H1 (cell line): ENCODE measurements around the gene C16orf87. TPM values are rescaled to one million over a fixed set of nuclear protein-coding genes. Genes with fewer than 3 reads are reported as not detected.

Experiments
- CTCF ChIA-PET: fragments of 300-600 bp; sonication (Branson Sonifier 250); formaldehyde crosslinking; loops from one replicate; lab custom pipeline; 2021; ENCODE audit not compliant: partially characterized antibody; lab: Charles Lee
- POLR2A ChIA-PET: fragments of 300-600 bp; sonication (Branson Sonifier 250); formaldehyde crosslinking; loops from one replicate; lab custom pipeline; 2021; ENCODE audit warnings: inconsistent platforms; ENCODE audit not compliant: partially characterized antibody; lab: Charles Lee
- DNase-seq, 2 experiments: peaks; one replicate each; pipeline versions ENCODE4 v3.0.0 to v3.0.0-alpha.2; 2010 to 2022; ENCODE audit warnings: low spot score in 2 of 2, low read depth in 1 of 2, mixed read lengths in 1 of 2
- FAIRE-seq: peaks from 2 replicates; lab custom pipeline; 2011; peaks lifted over from hg19 to GRCh38; lab: Jason Lieb, UNC
- H2AFZ ChIP-seq: 2 replicates; pipeline ENCODE4 v1.8.1; 2012; ENCODE audit warnings: low read length, inconsistent platforms
- H2AK5ac ChIP-seq: 2 replicates; pipeline ENCODE4 v1.6.1; 2013; ENCODE audit warnings: low read depth, low read length
- H2BK120ac ChIP-seq: replicated peaks from 2 replicates; pipeline ENCODE3; 2013; ENCODE audit warnings: low read depth, low read length, inconsistent platforms
- H2BK12ac ChIP-seq: 2 replicates; pipeline ENCODE4 v1.6.1; 2013; ENCODE audit warnings: low read depth, low read length
- H2BK15ac ChIP-seq: 2 replicates; pipeline ENCODE4 v1.6.1; 2013; ENCODE audit warnings: low read length
- H2BK20ac ChIP-seq: 2 replicates; pipeline ENCODE4 v1.6.1; 2013; ENCODE audit warnings: low read length
- H2BK5ac ChIP-seq: 2 replicates; pipeline ENCODE4 v1.6.1; 2013; ENCODE audit warnings: low read depth, low read length
- H3K14ac ChIP-seq: 2 replicates; pipeline ENCODE4 v1.6.1; 2013; ENCODE audit warnings: inconsistent platforms; ENCODE audit not compliant: insufficient read length
- H3K18ac ChIP-seq: 2 replicates; pipeline ENCODE4 v1.6.1; 2013; ENCODE audit warnings: low read length; ENCODE audit errors: extremely low read depth
- H3K23ac ChIP-seq: 2 replicates; pipeline ENCODE4 v1.6.1; 2013; ENCODE audit warnings: inconsistent platforms; ENCODE audit not compliant: insufficient read length
- H3K23me2 ChIP-seq: 2 replicates; pipeline ENCODE4 v1.6.1; 2013; ENCODE audit warnings: low read depth, low read length
- H3K27ac ChIP-seq: 2 replicates; pipeline ENCODE4 v1.6.1; 2011; ENCODE audit warnings: low read depth, low read length, inconsistent platforms
- H3K27me3 ChIP-seq, 4 experiments: replicated peaks in 1 of 4; 1 replicate in 1 of 4; 2 replicates in 3 of 4; pipeline versions ENCODE4 v1.6.1 to v1.8.1; 2011 to 2013; ENCODE audit warnings: low read length in 3 of 4, mild to moderate bottlenecking in 3 of 4, inconsistent platforms in 2 of 4, mixed read lengths in 2 of 4, moderate library complexity in 1 of 4; ENCODE audit not compliant: control insufficient read depth in 3 of 4, insufficient read depth in 3 of 4; ENCODE audit errors: extremely low read depth in 1 of 4
- H3K36me3 ChIP-seq, 4 experiments: 2 replicates each; pipeline versions ENCODE4 v1.6.1 to v1.8.1; 2011 to 2013; ENCODE audit warnings: mild to moderate bottlenecking in 4 of 4, low read length in 3 of 4, moderate library complexity in 2 of 4, control low read depth in 1 of 4, inconsistent platforms in 1 of 4; ENCODE audit not compliant: insufficient read depth in 4 of 4, control insufficient read depth in 2 of 4
- H3K4ac ChIP-seq: replicated peaks from 2 replicates; pipeline ENCODE3; 2013; ENCODE audit warnings: low read length, low read depth, mixed read lengths, inconsistent platforms; ENCODE audit not compliant: insufficient read length
- H3K4me1 ChIP-seq, 4 experiments: replicated peaks in 1 of 4; 1 replicate in 1 of 4; 2 replicates in 3 of 4; pipeline versions ENCODE4 v1.6.1 to v1.8.1; 2011 to 2013; ENCODE audit warnings: low read length in 3 of 4, inconsistent platforms in 2 of 4, mixed read lengths in 1 of 4; ENCODE audit not compliant: insufficient read depth in 4 of 4, control insufficient read depth in 3 of 4
- H3K4me2 ChIP-seq, 2 experiments: 2 replicates each; pipeline versions ENCODE4 v1.6.1 to v1.8.1; 2011 to 2013; ENCODE audit warnings: low read depth in 2 of 2, low read length in 2 of 2, control low read depth in 1 of 2, inconsistent platforms in 1 of 2, mild to moderate bottlenecking in 1 of 2; ENCODE audit not compliant: insufficient read depth in 1 of 2
- H3K4me3 ChIP-seq, 4 experiments: fragments of 200-600, 300-600 bp in 1 of 4; sonication (generic), shearing (Covaris generic), sonication (Bioruptor Twin) in 1 of 4; 2 replicates each; pipeline versions ENCODE4 v1.5.1 to v1.8.1; 2011 to 2016; ENCODE audit warnings: low read length in 4 of 4, low read depth in 3 of 4, control low read depth in 2 of 4, inconsistent platforms in 2 of 4, mild to moderate bottlenecking in 2 of 4, mixed read lengths in 1 of 4, moderate library complexity in 1 of 4; ENCODE audit not compliant: insufficient read depth in 2 of 4; ENCODE audit errors: extremely low read depth in 1 of 4
- H3K56ac ChIP-seq: replicated peaks from 2 replicates; pipeline ENCODE3; 2013; ENCODE audit warnings: low read depth, mild to moderate bottlenecking, mixed read lengths, low read length, inconsistent platforms; ENCODE audit not compliant: insufficient read length
- H3K79me1 ChIP-seq: 2 replicates; pipeline ENCODE4 v1.6.1; 2013; ENCODE audit warnings: low read depth, low read length, control low read depth
- H3K79me2 ChIP-seq, 2 experiments: 2 replicates each; pipeline versions ENCODE4 v1.6.1 to v1.8.1; 2012 to 2013; ENCODE audit warnings: low read length in 2 of 2, mild to moderate bottlenecking in 2 of 2, inconsistent platforms in 1 of 2; ENCODE audit not compliant: insufficient read depth in 2 of 2, control insufficient read depth in 1 of 2
- H3K9ac ChIP-seq, 4 experiments: replicated peaks in 1 of 4; 1 replicate in 1 of 4; 2 replicates in 3 of 4; pipeline versions ENCODE4 v1.6.1 to v1.8.1; 2011 to 2013; ENCODE audit warnings: low read depth in 3 of 4, low read length in 3 of 4, control low read depth in 2 of 4, mild to moderate bottlenecking in 2 of 4, moderate library complexity in 2 of 4, inconsistent platforms in 1 of 4; ENCODE audit errors: extremely low read depth in 1 of 4
- H3K9me3 ChIP-seq, 2 experiments: 2 replicates each; pipeline versions ENCODE4 v1.6.1 to v1.8.1; 2012 to 2013; ENCODE audit warnings: mild to moderate bottlenecking in 2 of 2, moderate library complexity in 2 of 2, control low read depth in 1 of 2, inconsistent platforms in 1 of 2, low read depth in 1 of 2, low read length in 1 of 2, mixed read lengths in 1 of 2; ENCODE audit not compliant: insufficient read depth in 2 of 2
- H4K20me1 ChIP-seq, 2 experiments: replicated peaks in 1 of 2; 2 replicates each; pipeline versions ENCODE3 to v1.8.1; 2011 to 2013; ENCODE audit warnings: inconsistent platforms in 2 of 2, low read length in 2 of 2, mild to moderate bottlenecking in 1 of 2; ENCODE audit not compliant: insufficient read depth in 2 of 2, control insufficient read depth in 1 of 2
- H4K5ac ChIP-seq: 2 replicates; pipeline ENCODE4 v1.6.1; 2013; ENCODE audit warnings: low read length, low read depth, mixed read lengths, inconsistent platforms; ENCODE audit not compliant: insufficient read length
- H4K8ac ChIP-seq: 2 replicates; pipeline ENCODE4 v1.8.0; 2013; ENCODE audit warnings: mild to moderate bottlenecking, moderate library complexity, low read length, inconsistent platforms; ENCODE audit not compliant: insufficient read depth; ENCODE audit errors: extremely low read depth
- H4K91ac ChIP-seq: replicated peaks from 2 replicates; pipeline ENCODE3; 2013; ENCODE audit warnings: low read length, mixed read lengths, inconsistent platforms; ENCODE audit not compliant: insufficient read length
- CHD2 ChIP-seq: IDR thresholded peaks from 2 replicates; pipeline ENCODE4 v1.6.1; 2012; ENCODE audit warnings: low read length, improper control_type of control experiment
- WGBS, 2 experiments: shearing (Covaris generic) in 1 of 2; methylation state at CpG; one replicate each; pipeline versions ENCODE4 v1.1.6 to v1.1.7; 2013 to 2015; ENCODE audit warnings: low lambda C conversion rate in 2 of 2, mixed read lengths in 2 of 2, inconsistent platforms in 1 of 2, low coverage in 1 of 2, missing lambda C conversion rate in 1 of 2; ENCODE audit not compliant: insufficient replicate concordance in 2 of 2, insufficient coverage in 1 of 2, insufficient read length in 1 of 2; ENCODE audit errors: extremely low coverage in 1 of 2, missing lambda C conversion rate in 1 of 2; 5-methylcytosine and 5-hydroxymethylcytosine counted together
- polyA plus RNA-seq, 7 experiments: library from polyadenylated mRNA; depleted of rRNA in 3 of 7; stranded (reverse) in 5 of 7; unstranded in 2 of 7; fragments of >200 nt in 5 of 7; fragments of 200-250 nt in 2 of 7; gene quantifications; 1 replicate in 5 of 7; 2 replicates in 1 of 7; 4 replicates in 1 of 7; pipeline versions ENCODE4 v1.2.1 to v1.2.3, GENCODE V29; 2011 to 2013; ENCODE audit warnings: missing spikeins in 2 of 7, mixed read lengths in 2 of 7
- total RNA-seq: library from RNA; stranded (reverse); fragmentation: NEBNext Ultra II Directional; extraction: Animal tissue kit (Norgen Biotek cat#: 25700); gene quantifications from 2 replicates; pipeline ENCODE4 v1.2.1, GENCODE V29; 2021

The C16orf87 gene
- total and polyA plus RNA-seq, 2 of the 8 experiments (the other 6 are each of a cell fraction or from before 2014, with no cell fraction given), result 4.8 to 21.8 TPM

DNA sequence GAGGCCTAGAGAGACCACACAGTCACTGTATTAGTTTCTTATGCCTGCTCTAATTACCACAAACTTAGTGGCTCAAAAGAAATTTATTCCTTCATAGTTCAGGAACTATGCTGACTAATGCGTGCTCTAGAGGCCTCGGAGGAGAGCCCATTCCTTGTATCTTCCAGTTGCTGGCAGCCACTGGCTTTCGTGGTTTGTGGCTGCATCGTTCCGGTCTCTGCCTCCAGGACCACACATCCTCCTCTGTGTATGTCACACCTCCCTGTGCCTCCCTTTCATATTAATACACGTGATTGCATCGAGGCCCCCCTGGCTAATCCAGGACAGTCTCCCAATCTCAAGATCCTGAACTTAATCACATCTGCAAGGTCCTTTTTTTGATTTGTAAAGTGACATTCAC lies 65.9 kb downstream of the C16orf87 start:
- no peak overlapping the region for H2BK5ac ChIP-seq
- no peak overlapping the region for H4K8ac ChIP-seq
- no peak overlapping the region for H4K5ac ChIP-seq
- H2BK15ac ChIP-seq, result no peak overlapping the region
- H3K27ac ChIP-seq, result no peak overlapping the region
- no peak overlapping the region for H3K56ac ChIP-seq
- ChIA-PET CTCF (no interaction called here), POLR2A (no interaction called here)
- no peak overlapping the region for H3K9ac ChIP-seq
- no peak overlapping the region for H3K14ac ChIP-seq
- H3K9me3 ChIP-seq, result no peaks in the 10 kb centered on the region
- no peaks in the 10 kb centered on the region for H3K79me2 ChIP-seq
- H2AFZ ChIP-seq, result no peak overlapping the region
- H3K4me1 ChIP-seq, result no peaks in the 10 kb centered on the region
- H3K27me3 ChIP-seq, result 0 out of 7 replicates have a peak, but pooled peaks cover 0 to under 1% (median 0%) of the 10 kb centered on the region in 4 experiments
- H3K4me3 ChIP-seq, result no peak overlapping the region
- no peak for TF ChIP-seq CHD2
- no peaks in the 10 kb centered on the region for H4K20me1 ChIP-seq
- no peaks in the 10 kb centered on the region for H3K79me1 ChIP-seq
- H3K18ac ChIP-seq, result no peak overlapping the region
- H3K23ac ChIP-seq, result no peak overlapping the region
- no peak overlapping the region for H2BK120ac ChIP-seq
- 92% methylated on average over 7 of the region's 7 CpGs; no CpG with 5 or more reads in 1 of the 2 experiments for WGBS, 2 experiments
- DNase-seq (no peak), FAIRE-seq (no peak)
- H3K4me2 ChIP-seq, result no peak overlapping the region
- no peak overlapping the region for H3K4ac ChIP-seq
- H2BK12ac ChIP-seq, result no peak overlapping the region
- H2AK5ac ChIP-seq, result no peak overlapping the region
- H2BK20ac ChIP-seq, result no peak overlapping the region
- no peaks in the 10 kb centered on the region for H3K36me3 ChIP-seq
- no peaks in the 10 kb centered on the region for H3K23me2 ChIP-seq
- no peak overlapping the region for H4K91ac ChIP-seq
